DMS79 treated with DMSO at 0.1 percent for 48 hours (cell line): ENCODE results near the gene POLD4.
A peak's percentile ranks its signal among the peaks of the same experiment; 100 is the strongest.

Source experiments
- DNase-seq: peaks from one replicate; lab custom pipeline; 2025; lab: John Stamatoyannopoulos, UW

Gene POLD4

GRCh38 chr11:67316882-67317204, 36.5 kb downstream of the POLD4 start:
- DNase-seq = no peak

- DNase-seq = no peak
Observed at GRCh38 chr11:67315325-67315909, 37.9 kb downstream of the POLD4 start.

- DNase-seq = no peak
Observed at GRCh38 chr11:67314218-67314617, 39.1 kb downstream of the POLD4 start.

DNA sequence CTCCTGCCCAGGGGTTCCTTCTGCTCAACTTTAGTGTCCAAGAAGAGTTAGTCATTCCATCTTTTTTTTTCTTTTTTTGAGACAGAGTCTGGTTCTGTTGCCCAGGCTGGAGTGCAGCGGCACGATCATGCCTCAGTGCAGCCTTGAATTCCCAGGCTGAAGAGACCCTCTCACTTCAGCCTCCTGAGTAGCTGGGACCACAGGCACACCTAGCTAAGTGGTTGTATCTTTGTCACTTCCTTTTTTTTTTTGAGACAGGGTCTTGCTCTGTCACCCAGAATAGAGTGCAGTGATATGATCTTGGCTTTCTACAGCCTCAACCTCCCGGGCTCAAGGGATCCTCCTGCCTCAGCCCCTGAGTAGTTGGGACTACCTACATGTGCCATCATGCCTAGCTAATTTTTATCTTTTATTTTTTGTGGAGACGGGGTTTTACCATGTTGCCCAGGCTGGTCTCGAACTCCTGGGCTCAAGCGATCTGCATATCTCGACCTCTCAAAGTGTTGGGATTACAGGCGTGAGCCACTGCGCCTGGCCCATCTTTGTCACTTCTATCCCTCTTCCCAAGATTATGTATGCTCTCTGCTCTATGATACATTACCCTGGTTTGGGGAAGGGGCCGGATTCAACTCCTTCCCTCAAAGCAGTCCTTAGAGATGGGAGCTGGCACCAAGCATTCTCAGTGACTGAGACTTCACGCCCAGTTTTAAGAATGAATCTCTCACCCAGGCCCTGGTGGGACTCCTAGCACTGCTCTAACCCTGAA, 40.0 kb downstream of the POLD4 start:
- DNase-seq = no peak

DNA sequence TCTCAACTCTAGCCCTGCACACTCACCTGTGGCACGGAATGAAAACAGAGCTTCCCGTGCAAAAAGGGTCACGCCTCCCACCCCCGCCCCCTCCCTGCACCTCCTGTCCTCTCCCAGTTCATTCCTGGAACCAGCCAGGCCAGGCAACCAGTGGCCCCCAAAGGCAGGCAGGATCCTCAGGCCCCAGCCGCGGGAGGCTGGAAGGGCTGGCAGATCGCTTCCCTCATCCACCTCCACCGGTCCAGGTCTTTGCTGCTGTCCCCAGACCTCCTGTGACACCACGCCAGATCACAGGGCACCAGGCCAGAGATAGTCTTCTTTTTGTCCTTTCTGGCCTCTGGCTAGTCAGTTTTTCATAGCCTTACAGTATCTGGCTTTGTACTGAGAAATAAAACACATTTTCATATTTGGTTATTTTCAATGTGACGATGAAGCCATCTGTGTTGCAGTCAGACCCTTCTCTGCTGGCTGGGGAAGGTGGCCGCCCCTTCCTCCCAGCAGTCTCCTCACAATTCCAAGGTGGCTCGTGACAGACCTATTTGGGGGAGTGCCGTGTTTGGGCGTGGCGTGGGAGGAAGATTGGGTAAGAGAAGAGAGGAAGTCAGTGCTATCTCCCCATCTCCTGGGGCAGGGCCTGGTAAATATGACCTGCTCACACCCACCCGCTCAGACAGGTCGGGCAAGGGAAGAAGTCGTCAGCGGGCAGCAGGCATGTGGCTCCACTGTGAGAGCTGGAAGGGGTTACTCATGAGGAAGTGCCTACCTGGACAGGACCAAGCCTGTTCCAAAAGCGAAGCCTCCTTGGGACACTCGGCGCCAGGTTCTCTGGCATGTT, 40.9 kb downstream of the POLD4 start:
- no peak for DNase-seq

- DNase-seq = no peak
Observed at GRCh38 chr11:67311556-67312082, 41.7 kb downstream of the POLD4 start.

DNA sequence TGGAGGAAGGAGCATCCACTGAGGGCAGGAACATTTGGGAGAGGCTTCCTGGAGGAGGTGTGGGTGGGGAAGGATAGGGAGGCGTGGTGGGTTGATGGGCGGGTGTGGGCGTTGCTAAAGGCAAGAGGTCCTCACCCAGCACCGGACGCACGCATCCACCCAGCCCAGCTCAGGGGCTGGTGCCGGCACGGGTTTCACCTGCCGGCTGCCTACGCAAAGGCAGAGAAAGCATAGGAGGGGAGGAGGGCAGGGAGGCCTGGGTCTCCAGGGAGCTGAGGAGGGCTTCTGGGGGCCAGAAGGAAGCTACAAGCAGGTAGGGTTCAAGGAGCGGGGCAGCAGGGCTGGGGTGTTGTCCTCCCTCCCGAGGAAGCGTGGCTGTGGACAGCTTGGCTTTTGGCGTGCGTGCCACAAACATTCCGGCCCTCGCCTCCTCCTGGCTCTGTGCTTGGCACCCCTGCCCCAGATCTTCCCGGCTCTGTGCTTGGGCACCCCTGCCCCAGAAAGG, 42.2 kb downstream of the POLD4 start:
- no peak for DNase-seq

DNA sequence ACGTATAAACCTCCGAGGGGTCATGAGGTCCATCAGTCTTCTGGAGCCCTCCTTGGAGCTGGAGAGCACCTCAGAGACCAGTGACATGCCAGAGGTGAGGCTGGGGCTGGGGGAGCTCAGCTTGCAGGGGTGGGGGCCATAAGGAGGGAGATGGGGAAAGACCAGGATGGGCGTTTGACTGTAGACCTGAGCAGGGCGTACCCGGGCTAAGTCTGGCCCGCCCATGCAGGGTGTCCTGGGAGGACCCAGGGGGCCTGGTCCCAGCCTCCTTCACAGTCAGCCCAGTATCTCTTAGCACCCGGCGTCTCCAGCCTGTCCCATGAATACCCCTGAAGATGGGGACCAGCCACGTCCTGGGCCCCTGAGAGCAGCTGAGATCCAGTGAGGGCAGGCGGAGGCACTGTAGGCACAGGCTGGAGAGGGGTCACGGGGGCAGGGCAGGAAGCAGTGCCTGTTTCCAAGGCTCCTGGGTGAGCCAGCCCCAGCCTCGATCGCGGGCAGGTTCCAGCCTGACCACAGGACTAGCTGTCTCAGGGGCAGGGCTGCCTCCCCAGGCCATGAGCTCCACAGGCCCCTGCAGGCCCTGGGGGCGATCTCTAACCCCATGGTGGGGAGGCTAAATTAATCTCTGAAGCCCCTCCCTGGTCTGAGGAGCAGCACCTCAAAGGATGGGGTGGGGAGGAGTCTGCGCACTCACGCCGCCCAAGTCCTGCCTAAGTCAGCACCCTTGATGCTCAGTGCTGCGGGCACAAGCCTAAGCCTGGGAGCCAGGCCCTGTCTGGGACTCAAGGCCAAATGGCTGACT, 42.9 kb downstream of the POLD4 start:
- DNase-seq = no peak

- no peak for DNase-seq
Observed at GRCh38 chr11:67309661-67310061, 43.7 kb downstream of the POLD4 start.

DNA sequence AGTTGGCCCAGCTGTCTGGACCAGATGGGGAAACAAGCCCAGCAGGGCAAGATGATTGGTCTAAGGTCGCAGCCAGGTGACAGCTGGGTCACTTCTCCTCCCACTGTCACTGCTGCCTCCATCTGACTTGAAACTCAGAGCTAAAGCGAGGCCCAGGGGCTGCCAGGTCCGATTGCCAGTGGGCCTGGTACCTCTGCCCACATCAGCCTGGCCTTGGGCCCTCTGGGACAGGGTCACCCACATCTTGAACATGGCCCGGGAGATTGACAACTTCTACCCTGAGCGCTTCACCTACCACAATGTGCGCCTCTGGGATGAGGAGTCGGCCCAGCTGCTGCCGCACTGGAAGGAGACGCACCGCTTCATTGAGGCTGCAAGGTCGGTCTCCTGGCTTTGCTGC, 44.2 kb downstream of the POLD4 start:
- no peak for DNase-seq

DNA sequence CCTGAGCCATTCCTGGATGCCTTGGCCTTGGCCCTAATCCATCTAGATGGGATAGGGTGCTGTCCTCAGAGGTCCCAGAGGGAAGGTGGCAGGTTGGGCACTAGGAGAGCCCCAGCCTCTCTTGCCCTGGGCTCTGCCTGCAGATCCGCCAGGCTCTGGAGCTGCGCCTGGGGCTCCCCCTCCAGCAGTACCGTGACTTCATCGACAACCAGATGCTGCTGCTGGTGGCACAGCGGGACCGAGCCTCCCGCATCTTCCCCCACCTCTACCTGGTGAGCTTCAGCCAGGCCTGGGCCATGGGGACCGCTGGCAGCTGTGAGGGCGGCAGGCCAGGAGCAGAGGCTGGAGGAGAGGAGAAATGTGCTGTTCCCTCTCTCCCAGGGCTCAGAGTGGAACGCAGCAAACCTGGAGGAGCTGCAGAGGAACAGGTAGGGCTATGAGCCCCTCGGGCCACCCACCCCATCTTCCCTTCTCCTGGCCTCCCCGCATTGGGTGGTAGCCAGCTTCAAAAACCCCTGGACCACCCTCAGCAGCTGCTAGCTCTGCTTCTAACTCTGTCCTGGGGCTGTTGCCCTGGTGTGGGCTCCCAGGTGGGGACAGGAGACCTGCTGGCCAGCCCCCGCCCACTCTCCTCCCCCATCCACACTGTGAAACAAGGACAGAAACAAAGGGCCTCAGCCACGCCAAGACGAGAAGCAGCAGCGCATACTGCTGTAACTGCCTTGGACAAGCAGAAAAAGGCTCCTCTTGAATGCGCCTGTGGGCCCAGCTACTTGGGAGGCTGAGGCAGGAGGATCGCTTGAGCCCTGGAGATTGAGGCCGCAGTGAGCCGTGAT, 45.1 kb downstream of the POLD4 start:
- DNase-seq = no peak

- no peak for DNase-seq
Observed at GRCh38 chr11:67307545-67308001, 45.8 kb downstream of the POLD4 start.

DNA sequence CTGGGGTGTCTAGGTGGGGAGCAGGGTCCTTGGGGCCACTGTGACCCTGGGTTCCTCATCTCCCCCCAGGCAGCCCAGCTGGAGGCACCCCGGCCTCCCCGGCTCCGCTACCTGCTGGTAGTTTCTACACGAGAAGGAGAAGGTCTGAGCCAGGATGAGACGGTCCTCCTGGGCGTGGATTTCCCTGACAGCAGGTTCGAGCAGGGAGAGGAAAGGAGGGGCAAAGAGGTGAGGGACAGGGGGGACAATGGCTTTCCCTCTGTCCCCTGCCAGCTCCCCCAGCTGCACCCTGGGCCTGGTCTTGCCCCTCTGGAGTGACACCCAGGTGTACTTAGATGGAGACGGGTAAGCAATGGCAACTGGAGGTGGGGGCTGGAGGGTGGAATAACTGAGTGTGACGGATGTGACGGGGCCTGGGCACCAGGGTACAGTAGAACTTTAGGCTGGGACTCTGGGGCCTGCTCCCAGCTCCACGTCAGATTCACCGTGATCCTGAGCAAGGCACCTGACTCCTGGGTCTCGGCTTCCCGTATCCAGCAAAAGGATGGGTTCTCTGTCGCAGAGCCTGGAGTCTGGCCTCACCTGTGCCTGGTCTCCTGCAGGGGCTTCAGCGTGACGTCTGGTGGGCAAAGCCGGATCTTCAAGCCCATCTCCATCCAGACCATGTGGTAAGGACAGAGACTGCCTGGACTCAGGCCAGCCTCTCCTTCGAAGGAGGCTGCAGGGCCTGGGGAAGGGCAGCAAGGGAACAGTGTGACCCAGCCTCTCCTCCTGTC, 46.4 kb downstream of the POLD4 start:
- DNase-seq = no peak

- DNase-seq = no peak
Observed at GRCh38 chr11:67304511-67305113, 48.7 kb downstream of the POLD4 start.

DNA sequence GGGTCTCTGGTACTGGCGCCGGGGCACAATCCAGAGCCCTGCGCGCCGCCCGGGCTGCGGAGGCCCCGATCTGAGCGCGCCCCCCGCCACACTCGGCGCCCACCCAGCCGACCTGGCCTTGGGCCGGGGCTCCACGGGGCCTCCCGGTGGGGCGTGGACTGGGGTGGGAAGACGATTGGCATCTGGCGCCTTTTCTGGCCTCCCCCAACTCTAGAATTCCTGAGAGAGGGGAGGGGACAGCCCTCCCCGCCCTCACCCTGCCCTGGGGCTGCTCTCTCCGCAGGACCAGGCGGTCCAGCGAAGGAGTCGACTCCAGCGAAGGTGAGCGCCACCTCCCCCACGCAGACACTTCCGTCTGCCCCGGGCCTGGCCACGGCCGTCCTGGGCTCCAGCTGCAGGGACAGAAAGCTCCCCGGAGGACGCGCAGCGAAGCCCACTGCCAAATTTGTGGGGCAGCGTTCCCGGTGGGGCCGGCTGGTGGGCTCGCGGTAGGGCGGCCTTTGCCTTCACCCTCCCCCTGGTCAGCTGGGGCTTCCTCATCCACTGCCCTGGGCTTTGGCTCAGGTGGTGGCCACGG, 49.4 kb downstream of the POLD4 start:
- DNase-seq = no peak

GRCh38 chr11:67303132-67303834, 50.1 kb downstream of the POLD4 start, which contains the start of gene SSH3:
Gene SSH3 (plus strand): TSS chr11:67303530. CDS start chr11:67303626, 96 bp downstream.
- peak; percentile 61 for DNase-seq

DNA sequence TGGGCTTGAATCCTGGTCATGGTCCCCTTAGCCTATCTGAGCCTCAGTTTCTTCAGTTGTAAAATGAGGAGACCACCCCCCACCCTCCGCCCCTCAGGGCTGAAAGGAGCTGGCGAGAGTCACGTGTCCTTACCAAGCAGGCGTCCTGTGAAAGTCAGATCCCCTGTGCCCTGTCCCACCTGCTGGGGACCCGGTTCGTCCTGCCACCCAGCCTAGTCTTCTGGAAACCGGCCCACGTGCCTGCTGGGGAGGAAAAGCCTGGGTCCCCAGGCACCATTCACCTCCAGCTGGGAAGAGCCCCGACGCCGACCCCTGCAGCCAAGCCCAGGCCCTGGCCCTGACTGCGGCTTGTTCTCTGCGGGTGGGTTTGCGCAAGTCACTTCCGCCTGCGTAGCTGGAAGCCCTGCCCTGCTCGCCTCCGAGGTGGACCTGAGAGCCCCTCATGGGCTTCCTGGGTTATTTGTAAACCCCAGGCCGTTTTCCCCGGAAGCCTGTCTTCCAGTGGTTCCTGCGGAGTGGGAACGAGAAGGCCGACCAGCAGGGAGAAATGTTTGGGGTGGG, 50.7 kb downstream of the POLD4 start:
- peak; percentile 46 for DNase-seq

GRCh38 chr11:67301951-67302516, 51.3 kb downstream of the POLD4 start:
- DNase-seq = peak; percentile 75
